ENCODE measurements around the gene GFRAL. TPM values are rescaled to one million over a fixed set of nuclear protein-coding genes. Genes with fewer than 3 reads are reported as not detected.

GFRAL gene
- total and polyA plus RNA-seq, 2 donors (not counting 3 experiments of a cell fraction or from before 2014, with no cell fraction given) = not detected

GRCh38 chr6:55304747-55305146, 22.5 kb upstream of the GFRAL start:
- no peak overlapping the region for H3K9ac ChIP-seq (replicated peaks; ENCODE audit: extremely low read depth, insufficient read depth, low read length)
- no TSS peak for BruUV-seq (replicated peaks)

More at GRCh38 chr6:55304747-55305146, 22.5 kb upstream of the GFRAL start:
- TF ChIP-seq MAX (IDR thresholded peaks at IDR 0.05; ENCODE audit: insufficient read depth, insufficient read length) = no peak
- TF ChIP-seq FOS (IDR thresholded peaks at IDR 0.05; ENCODE audit: borderline replicate concordance, insufficient read depth, low read length) = no peak
- TF ChIP-seq EZH2 (IDR thresholded peaks at IDR 0.05; ENCODE audit: borderline replicate concordance, low read depth, low read length, severe bottlenecking) = no peak
- no peak for TF ChIP-seq POLR2AphosphoS5 (IDR thresholded peaks at IDR 0.05; ENCODE audit: insufficient read depth, low read depth, low read length)
- TF ChIP-seq JUN (IDR thresholded peaks at IDR 0.05; ENCODE audit: borderline replicate concordance, insufficient read depth, insufficient read length, low read depth) = no peak
- no peak for TF ChIP-seq CTCF (IDR thresholded peaks at IDR 0.05; ENCODE audit: extremely low read depth in 1 of 2, insufficient read depth in 1 of 2, low read depth in 1 of 2, low read length in 2 of 2)
- no peak for TF ChIP-seq GATA2 (IDR thresholded peaks at IDR 0.05; ENCODE audit: insufficient read depth, insufficient read length, low read depth, low read length)
- no peak for TF ChIP-seq POLR2A (IDR thresholded peaks at IDR 0.05; ENCODE audit: low read depth, low read length)
- no peak for TF ChIP-seq MYC (IDR thresholded peaks at IDR 0.05; ENCODE audit: low read depth, low read length)
- Histone ChIP-seq H4K20me1 (replicated peaks; ENCODE audit: control insufficient read depth, extremely low read depth, insufficient read depth, low read length) (no peaks in the 10 kb centered on the region), H3K27ac (ENCODE audit: insufficient read depth, low read depth, low read length) (no peak overlapping the region), H3K79me2 (ENCODE audit: control insufficient read depth, insufficient read depth, low read length) (no peaks in the 10 kb centered on the region), H3K36me3 (ENCODE audit: control insufficient read depth in 2 of 2, extremely low read depth in 1 of 2, insufficient read depth in 2 of 2, low read length in 2 of 2) (no peaks in the 10 kb centered on the region), H3K4me2 (ENCODE audit: insufficient read depth, low read length) (no peak overlapping the region), H3K9me1 (replicated peaks; ENCODE audit: control insufficient read depth, extremely low read depth, insufficient read depth, low read length) (no peaks in the 10 kb centered on the region), H2AFZ (ENCODE audit: low read depth, low read length) (no peak overlapping the region), H3K27me3 (ENCODE audit: control insufficient read depth in 2 of 2, insufficient read depth in 2 of 2, low read length in 2 of 2) (no peaks in the 10 kb centered on the region), H3K4me3 (replicated peaks in 1 of 3; ENCODE audit: insufficient read depth in 1 of 3, low read depth in 1 of 3, low read length in 3 of 3) (no peak overlapping the region), H3K9me3 (replicated peaks; ENCODE audit: control insufficient read depth, insufficient read depth, low read length) (no peaks in the 10 kb centered on the region), H3K4me1 (ENCODE audit: control insufficient read depth, extremely low read depth, insufficient read depth, low read length) (no peaks in the 10 kb centered on the region)
- POLR2A ChIA-PET = no interaction called here
- intact Hi-C loops (cut with micrococcal nuclease) (no loop called here), dilution Hi-C loops (cut with MboI; ENCODE audit: extremely low pct_ligation_motif_present, low sequenced_read_pairs) (no loop called here)
- DNase-seq (ENCODE audit: low read depth, low spot score) = no peak
- CTCF ChIA-PET = interaction anchor here (1.3 kb wide), 1 partner anchor 38 kb away, joined by 4 read pairs; no protein-coding TSS in a partner anchor
- FAIRE-seq = no peak
